ENCODE results near the gene GATA2.

DNA sequence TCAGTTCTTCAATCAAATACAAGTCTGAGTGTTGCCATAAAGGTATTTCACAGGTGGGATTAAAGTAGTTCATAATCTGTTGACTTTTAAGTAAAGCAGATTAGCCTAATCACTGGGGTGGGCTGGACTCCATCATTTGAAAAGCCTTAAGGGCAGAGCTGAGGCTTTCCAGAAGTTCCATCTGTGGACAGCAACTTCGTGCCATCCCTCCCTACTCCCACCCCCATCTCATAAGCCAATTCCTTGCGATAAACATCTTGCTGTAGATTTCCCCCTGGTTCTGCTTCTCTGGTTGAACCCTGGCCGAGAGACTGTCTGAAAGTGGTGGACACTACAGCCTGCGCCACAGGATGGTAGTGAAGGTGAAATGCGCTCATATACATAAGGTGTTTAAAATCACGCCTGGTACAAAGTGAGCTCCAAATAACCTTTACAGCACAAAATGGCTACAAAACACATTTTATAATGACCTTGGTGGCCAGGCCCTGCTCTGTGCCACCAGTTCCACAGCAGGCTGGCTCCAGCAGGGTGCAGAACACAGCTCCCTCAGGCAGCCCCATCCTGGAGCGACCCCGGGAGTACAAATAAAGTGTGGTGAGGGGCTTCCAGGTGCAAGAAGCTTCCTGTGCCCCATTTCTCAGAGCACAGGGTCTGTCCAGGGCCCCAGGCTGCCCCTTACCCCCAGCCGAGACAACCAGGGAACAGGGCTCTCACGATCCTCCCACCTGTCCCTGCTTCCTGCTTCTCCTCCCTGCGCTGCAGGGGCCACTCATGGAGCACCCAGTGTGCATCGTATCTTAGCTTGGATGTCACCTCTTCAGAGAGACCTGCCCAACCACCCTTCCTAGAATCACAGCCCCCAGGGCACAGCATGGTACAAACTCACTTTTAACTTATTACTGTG lies 25.8 kb upstream of the GATA2 start:
- TF ChIP-seq YY1 (IDR thresholded peaks at IDR 0.05; ENCODE audit: insufficient read depth, insufficient read length), result no peak
- no peak for TF ChIP-seq ZNF274 (IDR thresholded peaks at IDR 0.05; ENCODE audit: low read depth, low read length)
- no peak for TF ChIP-seq SUZ12 (IDR thresholded peaks at IDR 0.05; ENCODE audit: extremely low read depth, insufficient read depth, insufficient read length)
